ENCODE results near the gene DENND2A. TPM values are rescaled to one million over a fixed set of nuclear protein-coding genes. Genes with fewer than 3 reads are reported as not detected.
A peak's percentile ranks its signal among the peaks of the same experiment; 100 is the strongest.
"Not testable (repeated sequence)": the region's sequence is repeated elsewhere in the genome, so short reads cannot be mapped to it uniquely, and the experiment has no call there.

The DENND2A gene
- total RNA-seq, 2 donors from 2014 or later = not detected

- H3K4me1 Mint-ChIP-seq = peaks cover 14% of the 10 kb centered on the region
- no peak overlapping the region for H3K27ac Mint-ChIP-seq
- no peaks in the 10 kb centered on the region for H3K27me3 Mint-ChIP-seq
- no peak overlapping the region for H3K4me3 Mint-ChIP-seq
- H3K9me3 Mint-ChIP-seq = no peaks in the 10 kb centered on the region
- no peak for ATAC-seq (replicated peaks)
- no peaks in the 10 kb centered on the region for H3K36me3 Mint-ChIP-seq (ENCODE audit: low read depth)
Observed at GRCh38 chr7:140526787-140527664, 113.6 kb downstream of the DENND2A start.

DNA sequence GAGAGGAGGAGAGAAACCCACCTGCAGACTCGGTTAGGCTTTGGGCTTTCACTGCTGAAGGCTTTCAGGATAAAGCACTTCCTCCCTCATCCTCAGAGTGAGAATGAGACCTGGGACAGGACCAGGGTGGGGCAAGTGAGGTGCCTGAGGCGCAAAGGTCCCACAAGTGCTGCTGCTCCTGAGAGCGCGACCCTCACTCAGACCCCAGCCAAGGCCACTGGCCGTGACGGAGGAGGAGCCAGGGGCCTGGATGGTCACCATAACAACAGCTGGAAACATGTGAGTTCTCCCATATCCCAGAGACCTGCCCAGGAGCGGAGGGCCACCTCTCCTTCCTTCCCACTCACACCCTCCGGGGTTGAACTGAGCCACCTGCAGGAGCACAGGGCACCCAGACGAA is 114.4 kb downstream of the DENND2A start:
- peak; percentile 6 for ATAC-seq (replicated peaks)
- H3K27ac Mint-ChIP-seq = peak overlapping the region; percentile 56
- H3K4me1 Mint-ChIP-seq = peaks cover 14% of the 10 kb centered on the region
- H3K9me3 Mint-ChIP-seq = no peaks in the 10 kb centered on the region
- no peaks in the 10 kb centered on the region for H3K27me3 Mint-ChIP-seq
- H3K36me3 Mint-ChIP-seq (ENCODE audit: low read depth) = no peaks in the 10 kb centered on the region
- peak overlapping the region; percentile 10 for H3K4me3 Mint-ChIP-seq

DNA sequence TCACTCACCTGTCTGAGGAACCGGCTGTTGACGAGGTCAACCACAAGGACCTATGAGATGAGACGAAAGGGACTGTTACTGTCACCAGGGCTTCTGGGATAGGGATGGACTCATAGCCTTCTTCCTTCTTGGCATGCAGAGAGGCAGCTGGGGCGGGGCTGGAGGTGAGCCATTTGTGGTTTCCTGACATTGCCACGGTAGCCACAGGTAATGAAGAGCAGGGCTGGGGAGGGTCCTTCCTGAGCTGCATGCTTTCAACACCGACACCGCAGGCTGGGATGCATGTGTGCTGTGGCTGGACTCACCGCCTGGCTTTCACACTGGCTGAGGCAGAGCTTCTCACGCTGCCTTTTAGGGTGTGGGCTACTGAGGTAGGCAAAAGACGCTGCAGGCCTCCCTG is 114.9 kb downstream of the DENND2A start:
- no peaks in the 10 kb centered on the region for H3K9me3 Mint-ChIP-seq
- ATAC-seq (replicated peaks) = peak; percentile 81
- no peaks in the 10 kb centered on the region for H3K36me3 Mint-ChIP-seq (ENCODE audit: low read depth)
- peak overlapping the region; percentile 56 for H3K27ac Mint-ChIP-seq
- H3K4me3 Mint-ChIP-seq = peak overlapping the region; percentile 10
- H3K27me3 Mint-ChIP-seq = no peaks in the 10 kb centered on the region
- peaks cover 14% of the 10 kb centered on the region for H3K4me1 Mint-ChIP-seq

DNA sequence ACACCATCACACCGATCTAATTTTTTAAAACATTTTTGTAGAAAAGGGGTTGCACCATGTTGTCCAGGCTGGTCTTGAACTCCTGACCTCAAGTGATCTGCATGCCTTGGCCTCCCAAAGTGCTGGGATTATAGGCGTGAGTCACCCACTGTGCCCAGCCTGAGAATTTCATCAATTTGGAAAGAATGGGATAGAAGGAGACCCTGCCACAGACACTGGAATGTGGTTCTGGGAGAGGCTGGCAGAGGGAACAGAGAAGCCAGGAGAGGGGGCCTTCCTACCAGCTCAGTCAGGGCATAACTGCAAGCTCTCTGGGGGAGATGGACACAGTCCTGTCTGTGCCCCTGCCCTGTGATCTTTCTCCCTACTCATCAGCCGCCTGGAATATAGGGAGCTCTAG is 119.2 kb downstream of the DENND2A start:
- ATAC-seq (replicated peaks) = no peak

GRCh38 chr7:140519007-140519399 is 121.6 kb downstream of the DENND2A start:
- no peak overlapping the region for H3K27ac Mint-ChIP-seq
- no peaks in the 10 kb centered on the region for H3K9me3 Mint-ChIP-seq
- no peak overlapping the region for H3K4me3 Mint-ChIP-seq
- no peak for ATAC-seq (replicated peaks)
- no peaks in the 10 kb centered on the region for H3K36me3 Mint-ChIP-seq (ENCODE audit: low read depth)
- H3K27me3 Mint-ChIP-seq = peaks cover 4% of the 10 kb centered on the region
- H3K4me1 Mint-ChIP-seq = no peaks in the 10 kb centered on the region

More for the DNA sequence above, 119.2 kb downstream of the DENND2A start:
- Mint-ChIP-seq H3K27ac (no peak overlapping the region), H3K4me1 (peaks cover 6% of the 10 kb centered on the region), H3K27me3 (peaks cover 4% of the 10 kb centered on the region), H3K4me3 (no peak overlapping the region), H3K36me3 (ENCODE audit: low read depth) (no peaks in the 10 kb centered on the region), H3K9me3 (no peaks in the 10 kb centered on the region)

DNA sequence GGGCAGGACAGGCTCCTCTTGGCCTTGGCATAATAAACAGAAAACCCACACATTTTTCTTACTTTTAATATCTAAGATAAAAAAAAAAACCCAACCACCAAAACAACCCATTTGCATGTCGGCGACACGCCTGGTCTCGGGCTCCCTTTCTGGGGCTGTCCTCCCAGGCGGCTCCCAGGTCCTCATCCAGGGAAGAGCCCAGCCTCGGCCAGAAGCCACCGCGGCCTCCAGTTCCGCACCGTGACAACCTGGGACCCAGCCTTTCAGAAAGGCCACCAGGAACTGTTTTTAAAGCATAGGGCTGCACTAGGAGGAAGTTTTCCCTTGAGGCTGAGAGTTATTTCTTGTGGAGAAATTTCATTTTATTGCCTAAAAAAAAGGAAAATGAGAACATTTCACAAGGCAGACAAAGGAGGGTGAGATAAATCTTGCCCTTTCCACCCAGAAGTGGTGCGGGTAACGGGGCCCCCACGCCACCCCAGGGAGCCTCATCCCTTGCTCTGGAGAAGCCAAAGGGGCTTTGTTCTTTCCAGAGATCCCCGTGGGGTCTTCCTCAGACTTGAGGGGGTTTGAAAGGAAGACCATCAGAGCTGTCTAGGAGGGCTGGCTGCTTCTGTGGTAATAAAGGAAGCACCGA is 122.1 kb downstream of the DENND2A start:
- no peak for ATAC-seq (replicated peaks)
- no peaks in the 10 kb centered on the region for H3K36me3 Mint-ChIP-seq (ENCODE audit: low read depth)
- peaks cover 4% of the 10 kb centered on the region for H3K27me3 Mint-ChIP-seq
- H3K4me3 Mint-ChIP-seq = no peak overlapping the region
- H3K4me1 Mint-ChIP-seq = no peaks in the 10 kb centered on the region
- H3K27ac Mint-ChIP-seq = no peak overlapping the region
- no peaks in the 10 kb centered on the region for H3K9me3 Mint-ChIP-seq

DNA sequence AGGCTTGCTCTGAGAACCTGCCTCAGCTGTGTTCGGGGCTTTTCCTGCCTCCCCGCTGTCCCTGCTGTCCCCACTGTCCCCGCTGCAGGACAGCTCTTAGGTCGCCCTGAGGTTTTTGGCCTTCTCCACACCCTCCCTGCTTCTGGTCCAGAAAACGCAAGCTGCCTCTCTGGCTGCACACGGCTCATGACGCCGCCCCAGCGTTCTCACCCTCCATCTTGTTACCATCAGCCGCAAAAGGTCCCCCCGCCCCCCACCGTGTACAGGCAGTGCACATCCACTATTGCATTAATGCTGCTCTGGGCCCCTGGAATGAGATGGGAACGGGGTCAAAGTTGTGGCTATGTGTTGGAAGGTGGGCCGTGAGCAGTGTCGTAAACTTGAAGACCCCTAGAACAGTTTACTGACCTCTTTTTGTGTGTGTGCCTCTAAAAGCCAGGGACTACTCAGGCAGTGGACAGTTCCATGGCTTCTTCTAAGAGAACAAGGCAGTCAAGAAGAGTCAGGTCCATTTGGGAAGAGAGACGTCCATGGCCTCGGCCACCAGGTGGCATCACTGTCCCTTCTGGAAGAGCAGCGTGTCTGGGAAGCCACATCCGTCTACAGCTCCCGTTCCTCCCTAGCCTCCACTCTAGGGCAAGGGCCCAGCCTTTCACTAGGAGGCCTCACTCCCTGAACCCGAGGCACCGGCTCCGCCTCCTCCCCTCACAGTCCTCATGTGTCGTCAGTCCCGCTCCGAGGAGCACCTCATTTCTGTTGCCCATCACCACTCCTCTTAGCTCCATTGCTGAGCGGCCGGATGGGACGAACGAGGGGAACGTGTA is 122.9 kb downstream of the DENND2A start:
- Mint-ChIP-seq H3K27me3 (peaks cover 4% of the 10 kb centered on the region), H3K9me3 (no peaks in the 10 kb centered on the region), H3K27ac (no peak overlapping the region)

GRCh38 chr7:140512317-140513000 is 128.2 kb downstream of the DENND2A start:
- Mint-ChIP-seq H3K36me3 (ENCODE audit: low read depth) (no peaks in the 10 kb centered on the region), H3K9me3 (no peaks in the 10 kb centered on the region), H3K4me1 (no peaks in the 10 kb centered on the region), H3K4me3 (no peak overlapping the region), H3K27me3 (no peaks in the 10 kb centered on the region), H3K27ac (no peak overlapping the region)
- ATAC-seq (replicated peaks) = no peak

More for the DNA sequence above, 122.9 kb downstream of the DENND2A start:
- peak; percentile 90 for ATAC-seq (replicated peaks)
- Mint-ChIP-seq H3K4me3 (no peak overlapping the region), H3K36me3 (ENCODE audit: low read depth) (no peaks in the 10 kb centered on the region), H3K4me1 (no peaks in the 10 kb centered on the region)

DNA sequence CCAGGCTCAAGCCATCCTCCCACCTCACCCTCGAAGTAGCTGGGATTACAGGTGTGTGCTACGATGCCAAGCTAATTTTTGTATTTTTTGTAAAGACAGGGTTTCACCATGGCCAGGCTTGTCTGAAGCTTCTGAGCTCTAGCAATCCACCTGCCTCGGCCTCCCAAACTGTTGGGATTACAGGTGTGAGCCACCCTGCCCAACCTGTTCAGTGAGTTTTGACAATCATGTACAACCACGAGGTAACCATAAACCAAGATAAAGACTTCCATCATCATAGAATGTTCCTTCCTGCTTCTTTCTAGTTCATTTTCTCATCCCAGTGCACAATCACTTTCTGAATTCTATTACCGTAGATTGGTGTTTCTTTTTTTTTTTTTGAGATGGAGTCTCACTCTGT is 130.8 kb downstream of the DENND2A start:
- no peaks in the 10 kb centered on the region for H3K9me3 Mint-ChIP-seq
- no peak overlapping the region for H3K27ac Mint-ChIP-seq
- H3K27me3 Mint-ChIP-seq = no peaks in the 10 kb centered on the region
- no peak for ATAC-seq (replicated peaks)
- H3K4me3 Mint-ChIP-seq = no peak overlapping the region
- H3K4me1 Mint-ChIP-seq = no peaks in the 10 kb centered on the region
- H3K36me3 Mint-ChIP-seq (ENCODE audit: low read depth) = no peaks in the 10 kb centered on the region

DNA sequence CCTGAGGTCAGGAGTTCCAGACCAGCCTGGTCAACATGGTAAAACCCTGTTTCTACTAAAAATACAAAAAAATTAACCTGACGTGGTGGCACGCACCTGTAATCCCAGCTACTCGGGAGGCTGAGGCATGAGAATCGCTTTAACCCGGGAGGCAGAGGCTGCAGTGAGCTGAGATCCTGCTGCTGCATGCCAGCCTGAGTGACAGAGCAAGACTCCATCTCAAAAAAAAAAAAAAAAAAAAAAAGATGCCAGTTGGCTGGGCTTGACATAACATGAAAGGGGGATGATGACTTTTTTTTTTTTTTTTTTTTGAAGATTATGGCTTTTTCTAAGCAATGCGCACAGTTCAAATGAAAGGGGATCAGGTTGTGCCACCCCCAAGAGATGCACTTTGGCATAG is 133.1 kb downstream of the DENND2A start:
- not testable (repeated sequence) for H3K4me1 Mint-ChIP-seq; H3K9me3 Mint-ChIP-seq; H3K27me3 Mint-ChIP-seq; H3K4me3 Mint-ChIP-seq; ATAC-seq (replicated peaks); H3K27ac Mint-ChIP-seq; H3K36me3 Mint-ChIP-seq (ENCODE audit: low read depth)

GRCh38 chr7:140506788-140507464 is 133.7 kb downstream of the DENND2A start:
- ATAC-seq (replicated peaks) = no peak
- no peaks in the 10 kb centered on the region for H3K9me3 Mint-ChIP-seq
- H3K4me3 Mint-ChIP-seq = no peak overlapping the region
- H3K27ac Mint-ChIP-seq = no peak overlapping the region
- no peaks in the 10 kb centered on the region for H3K4me1 Mint-ChIP-seq
- H3K27me3 Mint-ChIP-seq = no peaks in the 10 kb centered on the region
- no peaks in the 10 kb centered on the region for H3K36me3 Mint-ChIP-seq (ENCODE audit: low read depth)

- no peaks in the 10 kb centered on the region for H3K4me1 Mint-ChIP-seq
- H3K27ac Mint-ChIP-seq = no peak overlapping the region
- no peaks in the 10 kb centered on the region for H3K9me3 Mint-ChIP-seq
- H3K36me3 Mint-ChIP-seq (ENCODE audit: low read depth) = no peaks in the 10 kb centered on the region
- H3K4me3 Mint-ChIP-seq = no peak overlapping the region
- no peak for ATAC-seq (replicated peaks)
- H3K27me3 Mint-ChIP-seq = no peaks in the 10 kb centered on the region
Observed at GRCh38 chr7:140501966-140502365, 138.6 kb downstream of the DENND2A start.

DNA sequence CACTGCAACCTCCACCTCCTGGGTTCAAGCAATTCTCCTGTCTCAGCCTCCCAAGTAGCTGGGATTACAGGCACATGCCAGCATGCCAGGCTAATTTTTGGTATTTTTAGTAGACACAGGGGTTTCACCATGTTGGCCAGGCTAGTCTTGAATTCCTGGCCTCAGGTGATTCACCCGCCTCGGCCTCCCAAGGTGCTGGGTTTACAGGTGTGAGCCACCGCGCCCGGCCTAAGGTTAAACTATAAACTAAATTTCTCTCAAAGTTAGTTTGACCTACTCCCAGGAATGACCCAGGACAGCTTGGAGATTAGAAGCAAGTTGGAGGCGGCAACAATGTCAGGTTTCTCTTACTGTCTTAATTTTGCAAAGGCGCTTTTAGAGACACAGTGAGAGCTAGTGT is 142.8 kb downstream of the DENND2A start:
- ATAC-seq (replicated peaks); H3K4me1 Mint-ChIP-seq; H3K36me3 Mint-ChIP-seq (ENCODE audit: low read depth); H3K27me3 Mint-ChIP-seq; H3K9me3 Mint-ChIP-seq; H3K4me3 Mint-ChIP-seq; H3K27ac Mint-ChIP-seq: not testable (repeated sequence)

Measured in activated T-helper 17 cell treated with anti-CD3 and anti-CD28 coated beads, Interleukin-2, amount 50 U/mL, for 72 hours (primary cell).